ENCODE measurements around the gene COL9A1. TPM values are rescaled to one million over a fixed set of nuclear protein-coding genes. Genes with fewer than 3 reads are reported as not detected.

COL9A1 gene
- polyA plus RNA-seq, 2 of the 4 experiments (the other 2 are of a cell fraction) = 0.03 TPM; not detected in 1

GRCh38 chr6:70253923-70254322, 49.0 kb downstream of the COL9A1 start:
- ChIA-PET CTCF (interaction anchor here (1.8 kb wide), 1 partner anchor 33 kb away, joined by 5 read pairs; no protein-coding TSS in a partner anchor), POLR2A (no interaction called here)
- 6% methylated on average over 3 of the region's 3 CpGs for WGBS (ENCODE audit: missing lambda C conversion rate)
- DNase-seq (ENCODE audit: low read depth in 1 of 2, low spot score in 1 of 2) (no peak), ATAC-seq (no peak), FAIRE-seq (no peak)
- Histone ChIP-seq H3K4me2 (no peak overlapping the region), H3K4me3 (no peak overlapping the region), H3K9me3 (no peaks in the 10 kb centered on the region), H3K27ac (no peak overlapping the region), H3K4me1 (no peaks in the 10 kb centered on the region)
- no peak for TF ChIP-seq KDM5A (IDR thresholded peaks at IDR 0.05)
- no peak for TF ChIP-seq HOXB13 (CRISPR knock-in tag; IDR thresholded peaks at IDR 0.05; ENCODE audit: low read depth)
- no peak for TF ChIP-seq TP53 (CRISPR knock-in tag; IDR thresholded peaks at IDR 0.05)
- TF ChIP-seq HES2 (IDR thresholded peaks at IDR 0.05) = no peak
- TF ChIP-seq EP300 (IDR thresholded peaks at IDR 0.05) = no peak
- TF ChIP-seq MAX (IDR thresholded peaks at IDR 0.05) = no peak
- TF ChIP-seq E2F6 (IDR thresholded peaks at IDR 0.05; ENCODE audit: borderline replicate concordance, low read depth) = no peak
- no peak for TF ChIP-seq EHF (CRISPR knock-in tag; IDR thresholded peaks at IDR 0.05)
- TF ChIP-seq POLR2AphosphoS2 (conservative IDR thresholded peaks at IDR 0.05; ENCODE audit: low read length) = no peak
- no peak for TF ChIP-seq BCL3 (IDR thresholded peaks at IDR 0.05)
- TF ChIP-seq CTCF (IDR thresholded peaks at IDR 0.05) = no peak
- TF ChIP-seq CHD2 (IDR thresholded peaks at IDR 0.05; ENCODE audit: low read length, partially characterized antibody) = no peak
- TF ChIP-seq CEBPB (IDR thresholded peaks at IDR 0.05) = no peak

- TF ChIP-seq NPAS2 (CRISPR knock-in tag; IDR thresholded peaks at IDR 0.05; ENCODE audit: borderline replicate concordance) = no peak
- TF ChIP-seq HOXB13 (CRISPR knock-in tag; IDR thresholded peaks at IDR 0.05; ENCODE audit: low read depth) = no peak
- TF ChIP-seq RARB (CRISPR knock-in tag; IDR thresholded peaks at IDR 0.05) = no peak
- no peak for TF ChIP-seq SREBF2 (IDR thresholded peaks at IDR 0.05)
- FAIRE-seq (no peak), DNase-seq (ENCODE audit: low read depth in 1 of 2, low spot score in 1 of 2) (no peak), ATAC-seq (no peak)
- 48% methylated on average over 2 of the region's 2 CpGs for WGBS (ENCODE audit: missing lambda C conversion rate)
- CTCF ChIA-PET = interaction anchor here (1.0 kb wide), 1 partner anchor 11 kb away, joined by 3 read pairs; no protein-coding TSS in a partner anchor
- no peak overlapping the region for H3K27ac ChIP-seq
- no peak overlapping the region for H3K4me2 ChIP-seq
- POLR2A ChIA-PET = no interaction called here
- H3K4me3 ChIP-seq = no peak overlapping the region
- H3K9me3 ChIP-seq = no peaks in the 10 kb centered on the region
- H3K4me1 ChIP-seq = no peaks in the 10 kb centered on the region
Measured at GRCh38 chr6:70252604-70253003, 50.3 kb downstream of the COL9A1 start.

- POLR2A ChIA-PET = no interaction called here
- H3K9me3 ChIP-seq = no peaks in the 10 kb centered on the region
- DNase-seq (ENCODE audit: low read depth in 1 of 2, low spot score in 1 of 2) (no peak), FAIRE-seq (no peak), ATAC-seq (no peak)
- no peak overlapping the region for H3K27ac ChIP-seq
- H3K4me1 ChIP-seq = no peaks in the 10 kb centered on the region
- TF ChIP-seq ZNF302 (CRISPR knock-in tag; IDR thresholded peaks at IDR 0.05) = no peak
- TF ChIP-seq CBX8 (IDR thresholded peaks at IDR 0.05) = no peak
- TF ChIP-seq PHF8 (IDR thresholded peaks at IDR 0.05; ENCODE audit: borderline replicate concordance, low read depth) = no peak
- no peak for TF ChIP-seq CEBPB (IDR thresholded peaks at IDR 0.05)
- TF ChIP-seq HOXA7 (CRISPR knock-in tag; IDR thresholded peaks at IDR 0.05) = no peak
- TF ChIP-seq MAX (IDR thresholded peaks at IDR 0.05) = no peak
- no peak for TF ChIP-seq ZC3H11A (IDR thresholded peaks at IDR 0.05)
- no peak for TF ChIP-seq HOXB13 (CRISPR knock-in tag; IDR thresholded peaks at IDR 0.05; ENCODE audit: low read depth)
- no peak for TF ChIP-seq HEYL (CRISPR knock-in tag; IDR thresholded peaks at IDR 0.05)
- TF ChIP-seq TFCP2L1 (CRISPR knock-in tag; IDR thresholded peaks at IDR 0.05) = no peak
- TF ChIP-seq JUN (IDR thresholded peaks at IDR 0.05) = no peak
- no peak for TF ChIP-seq FOSL2 (IDR thresholded peaks at IDR 0.05)
- TF ChIP-seq FOSL2 (CRISPR knock-in tag; IDR thresholded peaks at IDR 0.05) = no peak
- no peak for TF ChIP-seq POLR2AphosphoS2 (conservative IDR thresholded peaks at IDR 0.05; ENCODE audit: low read length)
- no peak overlapping the region for H3K4me3 ChIP-seq
- 53% methylated on average over 7 of the region's 7 CpGs for WGBS (ENCODE audit: missing lambda C conversion rate)
- H3K4me2 ChIP-seq = no peak overlapping the region
- CTCF ChIA-PET = interaction anchor here (1.3 kb wide), 1 partner anchor 123 kb away, joined by 5 read pairs; no protein-coding TSS in a partner anchor
Measured at GRCh38 chr6:70246118-70246517, 56.8 kb downstream of the COL9A1 start.
